ENCODE measurements around the gene SLC39A1.
"Not testable (repeated sequence)": the region's sequence is repeated elsewhere in the genome, so short reads cannot be mapped to it uniquely, and the experiment has no call there.

Gene SLC39A1

DNA sequence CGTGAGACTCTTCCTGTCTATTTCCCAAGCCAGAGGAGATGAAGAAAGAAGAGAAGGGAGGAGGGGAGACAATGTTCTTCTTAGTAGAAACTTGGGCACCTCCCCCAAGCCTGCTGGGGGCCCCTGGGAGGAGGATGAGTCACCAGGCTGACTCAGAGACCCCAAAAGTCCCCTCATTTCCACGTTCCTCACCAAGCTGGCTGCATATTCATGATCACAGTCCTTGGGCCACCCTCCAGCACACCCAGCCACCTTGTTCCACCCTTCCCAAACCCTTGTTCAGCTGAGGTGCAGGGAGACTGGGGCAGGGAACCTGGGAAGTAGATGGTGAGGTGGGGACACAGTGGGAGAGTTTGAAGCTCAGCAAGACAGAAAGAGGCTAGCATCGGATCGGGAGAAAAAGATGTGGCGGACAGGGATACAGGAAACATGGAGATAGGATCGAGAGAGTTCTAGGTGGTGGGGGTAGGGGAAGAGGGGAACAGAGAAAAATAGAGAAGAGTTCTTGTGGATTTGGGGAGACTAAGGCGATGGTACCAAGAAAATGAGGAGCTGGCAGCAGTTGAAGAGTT lies 22.1 kb upstream of the SLC39A1 start:
- no peak for DNase-seq (ENCODE audit: low read depth in 1 of 2, low spot score in 1 of 2)
- Histone ChIP-seq H3K27ac (replicated peaks) (no peak overlapping the region), H3K4me3 (replicated peaks; ENCODE audit: insufficient read depth, low read length) (no peak overlapping the region), H3K27me3 (ENCODE audit: insufficient read depth, poor library complexity, severe bottlenecking) (no peaks in the 10 kb centered on the region)
- TF ChIP-seq, protein P1, sequence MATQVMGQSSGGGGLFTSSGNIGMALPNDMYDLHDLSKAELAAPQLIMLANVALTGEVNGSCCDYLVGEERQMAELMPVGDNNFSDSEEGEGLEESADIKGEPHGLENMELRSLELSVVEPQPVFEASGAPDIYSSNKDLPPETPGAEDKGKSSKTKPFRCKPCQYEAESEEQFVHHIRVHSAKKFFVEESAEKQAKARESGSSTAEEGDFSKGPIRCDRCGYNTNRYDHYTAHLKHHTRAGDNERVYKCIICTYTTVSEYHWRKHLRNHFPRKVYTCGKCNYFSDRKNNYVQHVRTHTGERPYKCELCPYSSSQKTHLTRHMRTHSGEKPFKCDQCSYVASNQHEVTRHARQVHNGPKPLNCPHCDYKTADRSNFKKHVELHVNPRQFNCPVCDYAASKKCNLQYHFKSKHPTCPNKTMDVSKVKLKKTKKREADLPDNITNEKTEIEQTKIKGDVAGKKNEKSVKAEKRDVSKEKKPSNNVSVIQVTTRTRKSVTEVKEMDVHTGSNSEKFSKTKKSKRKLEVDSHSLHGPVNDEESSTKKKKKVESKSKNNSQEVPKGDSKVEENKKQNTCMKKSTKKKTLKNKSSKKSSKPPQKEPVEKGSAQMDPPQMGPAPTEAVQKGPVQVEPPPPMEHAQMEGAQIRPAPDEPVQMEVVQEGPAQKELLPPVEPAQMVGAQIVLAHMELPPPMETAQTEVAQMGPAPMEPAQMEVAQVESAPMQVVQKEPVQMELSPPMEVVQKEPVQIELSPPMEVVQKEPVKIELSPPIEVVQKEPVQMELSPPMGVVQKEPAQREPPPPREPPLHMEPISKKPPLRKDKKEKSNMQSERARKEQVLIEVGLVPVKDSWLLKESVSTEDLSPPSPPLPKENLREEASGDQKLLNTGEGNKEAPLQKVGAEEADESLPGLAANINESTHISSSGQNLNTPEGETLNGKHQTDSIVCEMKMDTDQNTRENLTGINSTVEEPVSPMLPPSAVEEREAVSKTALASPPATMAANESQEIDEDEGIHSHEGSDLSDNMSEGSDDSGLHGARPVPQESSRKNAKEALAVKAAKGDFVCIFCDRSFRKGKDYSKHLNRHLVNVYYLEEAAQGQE (IDR thresholded peaks at IDR 0.05; ENCODE audit: insufficient replicate concordance, low read depth) = no peak
- no peak for TF ChIP-seq GABPA (IDR thresholded peaks at IDR 0.05; ENCODE audit: low read depth)

DNA sequence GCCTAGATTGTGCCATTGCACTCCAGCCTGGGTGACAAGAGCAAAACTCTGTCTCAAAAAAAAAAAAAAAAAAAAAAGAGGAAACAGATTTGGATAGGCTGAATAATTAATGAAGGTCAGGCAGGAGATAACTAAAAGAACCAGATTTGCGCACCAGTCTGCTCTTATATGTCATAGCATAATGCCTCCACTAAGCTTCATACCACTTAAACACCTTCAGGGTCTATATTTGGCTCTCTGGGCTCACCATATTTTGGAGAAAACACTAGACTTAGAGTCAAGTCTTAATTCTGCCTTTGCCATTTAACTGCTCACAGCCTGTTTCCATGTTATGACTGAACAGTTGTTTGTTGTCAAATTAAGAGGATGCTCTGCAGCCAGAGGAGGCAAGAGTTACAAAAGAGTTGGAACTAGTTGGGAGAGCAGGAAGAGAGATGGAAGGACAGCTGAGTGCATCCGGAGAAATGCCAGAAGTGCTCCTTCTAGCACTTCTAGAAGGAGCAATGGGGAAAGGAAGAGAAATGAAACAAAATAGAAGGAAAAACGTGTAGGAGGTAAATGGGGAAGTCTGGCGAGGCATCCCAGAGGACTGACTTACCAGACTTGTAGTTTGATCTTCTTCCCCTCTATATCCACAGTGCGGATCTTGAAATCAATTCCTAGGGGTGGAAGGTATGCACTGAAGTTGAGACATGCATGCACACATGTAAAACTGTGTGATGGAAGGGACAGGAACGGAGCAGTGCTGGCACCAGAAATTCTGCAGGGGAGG lies 21.0 kb upstream of the SLC39A1 start:
- no peak for TF ChIP-seq POLR2AphosphoS5 (IDR thresholded peaks at IDR 0.05; ENCODE audit: low read depth)
- peak; percentile 53; the same call in 1 of the 2 replicates for TF ChIP-seq SPI1 (IDR thresholded peaks at IDR 0.05; ENCODE audit: borderline replicate concordance, low read depth)
- TF ChIP-seq, protein P2, sequence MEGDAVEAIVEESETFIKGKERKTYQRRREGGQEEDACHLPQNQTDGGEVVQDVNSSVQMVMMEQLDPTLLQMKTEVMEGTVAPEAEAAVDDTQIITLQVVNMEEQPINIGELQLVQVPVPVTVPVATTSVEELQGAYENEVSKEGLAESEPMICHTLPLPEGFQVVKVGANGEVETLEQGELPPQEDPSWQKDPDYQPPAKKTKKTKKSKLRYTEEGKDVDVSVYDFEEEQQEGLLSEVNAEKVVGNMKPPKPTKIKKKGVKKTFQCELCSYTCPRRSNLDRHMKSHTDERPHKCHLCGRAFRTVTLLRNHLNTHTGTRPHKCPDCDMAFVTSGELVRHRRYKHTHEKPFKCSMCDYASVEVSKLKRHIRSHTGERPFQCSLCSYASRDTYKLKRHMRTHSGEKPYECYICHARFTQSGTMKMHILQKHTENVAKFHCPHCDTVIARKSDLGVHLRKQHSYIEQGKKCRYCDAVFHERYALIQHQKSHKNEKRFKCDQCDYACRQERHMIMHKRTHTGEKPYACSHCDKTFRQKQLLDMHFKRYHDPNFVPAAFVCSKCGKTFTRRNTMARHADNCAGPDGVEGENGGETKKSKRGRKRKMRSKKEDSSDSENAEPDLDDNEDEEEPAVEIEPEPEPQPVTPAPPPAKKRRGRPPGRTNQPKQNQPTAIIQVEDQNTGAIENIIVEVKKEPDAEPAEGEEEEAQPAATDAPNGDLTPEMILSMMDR (IDR thresholded peaks at IDR 0.05; ENCODE audit: insufficient read depth, low read length) = no peak
- TF ChIP-seq GABPA (IDR thresholded peaks at IDR 0.05; ENCODE audit: low read depth) = no peak
- H3K27ac ChIP-seq (replicated peaks) = no peak overlapping the region
- no peaks in the 10 kb centered on the region for H3K27me3 ChIP-seq (ENCODE audit: insufficient read depth, poor library complexity, severe bottlenecking)
- DNase-seq (ENCODE audit: low read depth in 1 of 2, low spot score in 1 of 2) = no peak
- H3K4me3 ChIP-seq (replicated peaks; ENCODE audit: insufficient read depth, low read length) = no peak overlapping the region

DNA sequence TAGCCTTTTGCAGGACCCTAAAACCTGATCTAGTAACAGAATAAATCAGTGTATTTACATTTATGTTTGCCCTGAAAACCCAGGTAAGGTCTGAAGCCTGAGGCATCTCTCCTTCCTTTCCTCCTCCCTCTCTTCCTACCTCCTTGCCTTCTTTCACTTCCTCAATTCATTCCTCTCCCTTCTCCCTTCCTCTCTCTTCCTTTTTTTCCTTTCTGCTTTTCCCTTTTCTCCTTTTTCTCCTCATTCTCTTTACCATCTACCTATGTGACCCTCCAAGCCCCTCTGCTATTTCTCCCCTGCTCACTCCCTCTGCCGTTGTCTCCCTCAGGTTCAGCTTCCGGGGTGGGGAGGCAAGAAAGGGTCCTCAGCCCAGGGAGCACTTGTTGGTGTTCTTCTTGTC lies 18.4 kb upstream of the SLC39A1 start:
- not testable (repeated sequence) for H3K27ac ChIP-seq (replicated peaks); DNase-seq (ENCODE audit: low read depth in 1 of 2, low spot score in 1 of 2); H3K27me3 ChIP-seq (ENCODE audit: insufficient read depth, poor library complexity, severe bottlenecking); H3K4me3 ChIP-seq (replicated peaks; ENCODE audit: insufficient read depth, low read length)
- peak; percentile 52; the same call in 1 of the 2 replicates for TF ChIP-seq SPI1 (IDR thresholded peaks at IDR 0.05; ENCODE audit: borderline replicate concordance, low read depth)

DNA sequence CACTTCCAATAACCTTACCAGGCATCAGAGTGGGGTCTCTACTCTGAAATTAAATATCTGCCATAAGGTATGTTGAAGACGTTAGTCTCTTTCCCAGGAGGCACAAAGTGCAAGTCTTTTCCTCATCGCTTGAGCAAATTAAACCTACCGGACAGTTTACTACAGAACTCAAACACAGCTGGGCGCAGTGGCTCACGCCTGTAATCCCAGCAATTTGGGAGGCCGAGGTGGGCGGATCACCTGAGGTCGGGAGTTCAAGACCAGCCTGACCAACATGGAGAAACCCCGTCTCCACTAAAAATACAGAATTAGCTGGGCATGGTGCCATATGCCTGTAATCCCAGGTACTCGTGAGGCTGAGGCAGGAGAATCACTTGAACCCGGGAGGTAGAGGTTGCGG lies 15.8 kb upstream of the SLC39A1 start:
- not testable (repeated sequence) for H3K27ac ChIP-seq (replicated peaks); DNase-seq (ENCODE audit: low read depth in 1 of 2, low spot score in 1 of 2); H3K27me3 ChIP-seq (ENCODE audit: insufficient read depth, poor library complexity, severe bottlenecking); H3K4me3 ChIP-seq (replicated peaks; ENCODE audit: insufficient read depth, low read length)

DNA sequence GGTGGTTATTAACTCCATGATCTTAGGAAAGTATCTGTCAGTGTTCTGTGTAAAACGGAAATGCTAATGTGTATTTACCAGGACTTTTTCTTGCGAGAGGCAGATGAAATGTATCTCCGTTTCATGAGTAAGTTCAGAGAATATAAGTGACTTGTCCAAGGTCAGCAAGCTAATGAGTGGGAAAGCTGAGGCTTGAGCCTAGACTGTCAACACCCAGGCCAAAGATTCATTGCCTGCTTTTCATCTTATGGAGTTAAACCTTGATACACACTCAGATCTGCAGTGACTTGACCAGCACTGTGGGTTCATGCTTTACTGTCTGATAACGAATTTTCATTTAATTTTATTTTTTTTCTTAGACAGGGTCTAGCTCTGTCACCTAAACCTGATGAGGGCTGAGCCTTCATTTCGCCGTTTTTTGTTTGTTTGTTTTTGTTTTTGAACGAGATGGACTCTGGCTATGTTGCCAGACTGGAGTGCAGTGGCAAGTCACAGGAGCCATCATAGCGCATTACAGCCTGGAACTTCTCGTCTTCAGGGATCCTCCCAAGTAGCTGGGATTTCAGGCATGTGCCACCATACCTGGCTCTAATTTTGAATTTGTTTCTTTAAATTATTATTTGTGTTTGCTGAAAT lies 15.1 kb upstream of the SLC39A1 start:
- Histone ChIP-seq H3K27ac (replicated peaks) (peak overlapping the region; percentile 86), H3K4me3 (replicated peaks; ENCODE audit: insufficient read depth, low read length) (peak overlapping the region; percentile 77), H3K27me3 (ENCODE audit: insufficient read depth, poor library complexity, severe bottlenecking) (no peaks in the 10 kb centered on the region)
- TF ChIP-seq POLR2AphosphoS5 (IDR thresholded peaks at IDR 0.05; ENCODE audit: low read depth) = no peak
- TF ChIP-seq GABPA (IDR thresholded peaks at IDR 0.05; ENCODE audit: low read depth) = no peak
- TF ChIP-seq SPI1 (IDR thresholded peaks at IDR 0.05; ENCODE audit: borderline replicate concordance, low read depth) = no peak
- TF ChIP-seq, protein P1 (IDR thresholded peaks at IDR 0.05; ENCODE audit: insufficient replicate concordance, low read depth) = no peak
- TF ChIP-seq, protein P2 (IDR thresholded peaks at IDR 0.05; ENCODE audit: insufficient read depth, low read length) = no peak
- DNase-seq (ENCODE audit: low read depth in 1 of 2, low spot score in 1 of 2) = no peak

Data from HL-60 (cell line).